Measurements from ENCODE around the gene UBAC2.

UBAC2 gene

GRCh38 chr13:99329477-99329876 is 128.8 kb downstream of the UBAC2 start:
- no peak overlapping the region for H3K27ac ChIP-seq (ENCODE audit: poor library complexity, severe bottlenecking)
- H3K4me1 ChIP-seq (ENCODE audit: insufficient read depth, poor library complexity, severe bottlenecking): no peaks in the 10 kb centered on the region
- no peaks in the 10 kb centered on the region for H3K9me3 ChIP-seq (ENCODE audit: severe bottlenecking)
- H3K27me3 ChIP-seq (ENCODE audit: insufficient read depth, poor library complexity, severe bottlenecking): no peaks in the 10 kb centered on the region
- peaks cover 9% of the 10 kb centered on the region; the same call in 1 of the 2 replicates for H3K36me3 ChIP-seq (ENCODE audit: low read depth)
- H3K4me3 ChIP-seq (ENCODE audit: severe bottlenecking): no peak overlapping the region
- no peak for TF ChIP-seq CTCF (IDR thresholded peaks at IDR 0.05; ENCODE audit: poor library complexity, severe bottlenecking)
- no peak for DNase-seq (ENCODE audit: low spot score)
- no peak for ATAC-seq (ENCODE audit: low read depth)

GRCh38 chr13:99330942-99331341 is 130.3 kb downstream of the UBAC2 start:
- peaks cover 9% of the 10 kb centered on the region; the same call in 1 of the 2 replicates for H3K36me3 ChIP-seq (ENCODE audit: low read depth)
- TF ChIP-seq CTCF (IDR thresholded peaks at IDR 0.05; ENCODE audit: poor library complexity, severe bottlenecking): no peak
- no peak for ATAC-seq (ENCODE audit: low read depth)
- H3K4me3 ChIP-seq (ENCODE audit: severe bottlenecking): no peak overlapping the region
- no peak overlapping the region for H3K27ac ChIP-seq (ENCODE audit: poor library complexity, severe bottlenecking)
- no peaks in the 10 kb centered on the region for H3K4me1 ChIP-seq (ENCODE audit: insufficient read depth, poor library complexity, severe bottlenecking)
- no peaks in the 10 kb centered on the region for H3K9me3 ChIP-seq (ENCODE audit: severe bottlenecking)
- no peaks in the 10 kb centered on the region for H3K27me3 ChIP-seq (ENCODE audit: insufficient read depth, poor library complexity, severe bottlenecking)
- DNase-seq (ENCODE audit: low spot score): no peak

GRCh38 chr13:99331881-99332293 is 131.2 kb downstream of the UBAC2 start:
- no peak for DNase-seq (ENCODE audit: low spot score)
- Histone ChIP-seq H3K27me3 (ENCODE audit: insufficient read depth, poor library complexity, severe bottlenecking) (no peaks in the 10 kb centered on the region), H3K4me1 (ENCODE audit: insufficient read depth, poor library complexity, severe bottlenecking) (no peaks in the 10 kb centered on the region), H3K9me3 (ENCODE audit: severe bottlenecking) (no peaks in the 10 kb centered on the region), H3K36me3 (ENCODE audit: low read depth) (peaks cover 9% of the 10 kb centered on the region; the same call in 1 of the 2 replicates), H3K27ac (ENCODE audit: poor library complexity, severe bottlenecking) (no peak overlapping the region), H3K4me3 (ENCODE audit: severe bottlenecking) (no peak overlapping the region)
- no peak for ATAC-seq (ENCODE audit: low read depth)
- no peak for TF ChIP-seq CTCF (IDR thresholded peaks at IDR 0.05; ENCODE audit: poor library complexity, severe bottlenecking)

GRCh38 chr13:99332456-99332855 is 131.8 kb downstream of the UBAC2 start:
- H3K27ac ChIP-seq (ENCODE audit: poor library complexity, severe bottlenecking): no peak overlapping the region
- DNase-seq (ENCODE audit: low spot score) (no peak), ATAC-seq (ENCODE audit: low read depth) (no peak)
- no peak for TF ChIP-seq CTCF (IDR thresholded peaks at IDR 0.05; ENCODE audit: poor library complexity, severe bottlenecking)
- no peaks in the 10 kb centered on the region for H3K9me3 ChIP-seq (ENCODE audit: severe bottlenecking)
- H3K4me3 ChIP-seq (ENCODE audit: severe bottlenecking): no peak overlapping the region
- H3K4me1 ChIP-seq (ENCODE audit: insufficient read depth, poor library complexity, severe bottlenecking): no peaks in the 10 kb centered on the region
- peaks cover 9% of the 10 kb centered on the region; the same call in 1 of the 2 replicates for H3K36me3 ChIP-seq (ENCODE audit: low read depth)
- no peaks in the 10 kb centered on the region for H3K27me3 ChIP-seq (ENCODE audit: insufficient read depth, poor library complexity, severe bottlenecking)

- 0 out of 2 replicates have a peak, but pooled peaks cover 3% of the 10 kb centered on the region for H3K36me3 ChIP-seq (ENCODE audit: low read depth)
- no peak for TF ChIP-seq CTCF (IDR thresholded peaks at IDR 0.05; ENCODE audit: poor library complexity, severe bottlenecking)
- no peak overlapping the region for H3K4me3 ChIP-seq (ENCODE audit: severe bottlenecking)
- ATAC-seq (ENCODE audit: low read depth) (no peak), DNase-seq (ENCODE audit: low spot score) (no peak)
- no peaks in the 10 kb centered on the region for H3K4me1 ChIP-seq (ENCODE audit: insufficient read depth, poor library complexity, severe bottlenecking)
- no peaks in the 10 kb centered on the region for H3K9me3 ChIP-seq (ENCODE audit: severe bottlenecking)
- no peak overlapping the region for H3K27ac ChIP-seq (ENCODE audit: poor library complexity, severe bottlenecking)
- no peaks in the 10 kb centered on the region for H3K27me3 ChIP-seq (ENCODE audit: insufficient read depth, poor library complexity, severe bottlenecking)
Measured at GRCh38 chr13:99334221-99334620, 133.6 kb downstream of the UBAC2 start.
